GM12891 (cell line): ENCODE results near the gene FADS1.
A peak's percentile ranks its signal among the peaks of the same experiment; 100 is the strongest.

ENCODE experiments used
- DNase-seq: peaks from one replicate; pipeline ENCODE4 v3.0.0; 2011; ENCODE audit warnings: low spot score; ENCODE audit not compliant: insufficient read length
- FAIRE-seq: peaks from 2 replicates; lab custom pipeline; 2011; peaks lifted over from hg19 to GRCh38; lab: Jason Lieb, UNC
- PAX5 ChIP-seq: IDR thresholded peaks from 2 replicates; pipeline ENCODE4 v1.6.1; 2011; ENCODE audit warnings: low read length, moderate library complexity, mild to moderate bottlenecking; ENCODE audit not compliant: insufficient read depth, severe bottlenecking
- POLR2A ChIP-seq: IDR thresholded peaks from 2 replicates; pipeline ENCODE4 v1.6.1; 2011; ENCODE audit warnings: low read depth, low read length, control low read depth
- POLR2AphosphoS5 ChIP-seq: IDR thresholded peaks from 2 replicates; pipeline ENCODE4 v1.6.1; 2011; ENCODE audit warnings: low read depth, low read length, control low read depth
- POU2F2 ChIP-seq: IDR thresholded peaks from 2 replicates; pipeline ENCODE4 v1.6.1; 2011; ENCODE audit warnings: low read depth, mild to moderate bottlenecking, control low read depth, low read length, moderate library complexity
- SPI1 ChIP-seq: IDR thresholded peaks from 2 replicates; pipeline ENCODE4 v1.6.1; 2011; ENCODE audit warnings: low read depth, low read length, control low read depth
- TAF1 ChIP-seq: IDR thresholded peaks from 2 replicates; pipeline ENCODE4 v1.6.1; 2011; ENCODE audit warnings: low read depth, low read length, control low read depth

The FADS1 gene

GRCh38 chr11:61756452-61757212, 60.2 kb downstream of the FADS1 start:
- DNase-seq (no peak), FAIRE-seq (peak; percentile 20)
- TF ChIP-seq POU2F2: no peak
- TF ChIP-seq SPI1: peak; percentile 18; the same call in 1 of the 2 replicates

- TF ChIP-seq PAX5 (no peak), POU2F2 (no peak), POLR2AphosphoS5 (no peak), POLR2A (no peak), TAF1 (no peak), SPI1 (no peak)
- FAIRE-seq: no peak
- DNase-seq: no peak
Observed at GRCh38 chr11:61756147-61756451, 60.7 kb downstream of the FADS1 start.

- no peak for FAIRE-seq
- TF ChIP-seq TAF1 (no peak), PAX5 (no peak), POLR2A (no peak), POU2F2 (no peak), POLR2AphosphoS5 (no peak), SPI1 (no peak)
- no peak for DNase-seq
Observed at GRCh38 chr11:61754534-61755482, 62.0 kb downstream of the FADS1 start.

- TF ChIP-seq PAX5 (no peak), SPI1 (no peak)
- no peak for FAIRE-seq
Observed at GRCh38 chr11:61753672-61754071, 63.1 kb downstream of the FADS1 start.

GRCh38 chr11:61752925-61753521, 63.8 kb downstream of the FADS1 start:
- no peak for FAIRE-seq
- no peak for TF ChIP-seq POU2F2
- TF ChIP-seq POLR2AphosphoS5: no peak
- TF ChIP-seq PAX5: no peak
- TF ChIP-seq TAF1: no peak
- TF ChIP-seq SPI1: no peak
- TF ChIP-seq POLR2A: no peak
- no peak for DNase-seq

More at GRCh38 chr11:61753672-61754071, 63.1 kb downstream of the FADS1 start:
- no peak for DNase-seq

- FAIRE-seq: no peak
- TF ChIP-seq POLR2A (no peak), SPI1 (no peak), PAX5 (no peak), TAF1 (no peak), POLR2AphosphoS5 (no peak), POU2F2 (no peak)
- DNase-seq: peak; percentile 74
Observed at GRCh38 chr11:61752117-61752924, 64.5 kb downstream of the FADS1 start, which contains the start of gene MYRF. Gene MYRF (plus strand): TSS chr11:61752636. CDS start chr11:61752745, 109 bp downstream.

- DNase-seq (no peak), FAIRE-seq (no peak)
- TF ChIP-seq SPI1: no peak
- no peak for TF ChIP-seq TAF1
- no peak for TF ChIP-seq PAX5
- no peak for TF ChIP-seq POLR2AphosphoS5
- no peak for TF ChIP-seq POU2F2
- TF ChIP-seq POLR2A: no peak
Observed at GRCh38 chr11:61751384-61751783, 65.4 kb downstream of the FADS1 start.

- FAIRE-seq (no peak), DNase-seq (no peak)
- TF ChIP-seq POU2F2: no peak
- no peak for TF ChIP-seq POLR2AphosphoS5
- no peak for TF ChIP-seq POLR2A
- TF ChIP-seq PAX5: no peak
- no peak for TF ChIP-seq SPI1
- no peak for TF ChIP-seq TAF1
Observed at GRCh38 chr11:61750631-61751273, 66.1 kb downstream of the FADS1 start.
